Measurements from ENCODE around the gene HECTD4.
"Not testable (repeated sequence)": the region's sequence is repeated elsewhere in the genome, so short reads cannot be mapped to it uniquely, and the experiment has no call there.

Gene HECTD4

GRCh38 chr12:112406519-112407488, 24.6 kb upstream of the HECTD4 start:
- no peak for DNase-seq (ENCODE audit: low read depth)

- no peak for DNase-seq (ENCODE audit: low read depth)
Observed at GRCh38 chr12:112401903-112402498, 19.8 kb upstream of the HECTD4 start.

- DNase-seq (ENCODE audit: low read depth) = no peak
Observed at GRCh38 chr12:112401054-112401453, 18.8 kb upstream of the HECTD4 start.

GRCh38 chr12:112393328-112393727, 11.1 kb upstream of the HECTD4 start:
- no peak for DNase-seq (ENCODE audit: low read depth)

- DNase-seq (ENCODE audit: low read depth) = not testable (repeated sequence)
Observed at GRCh38 chr12:112389922-112390654, 7.9 kb upstream of the HECTD4 start.

- no peak for DNase-seq (ENCODE audit: low read depth)
Observed at GRCh38 chr12:112389228-112389627, 7.0 kb upstream of the HECTD4 start.

GRCh38 chr12:112386726-112387125, 4.5 kb upstream of the HECTD4 start:
- no peak for DNase-seq (ENCODE audit: low read depth)

- no peak for DNase-seq (ENCODE audit: low read depth)
Observed at GRCh38 chr12:112382866-112383265, 635 bp upstream of the HECTD4 start.

- DNase-seq (ENCODE audit: low read depth) = no peak
Observed at GRCh38 chr12:112381406-112381882, 787 bp downstream of the HECTD4 start.

GRCh38 chr12:112380663-112381405, 1.4 kb downstream of the HECTD4 start:
- DNase-seq (ENCODE audit: low read depth) = no peak

- DNase-seq (ENCODE audit: low read depth) = no peak
Observed at GRCh38 chr12:112375105-112375504, 7.1 kb downstream of the HECTD4 start.

- DNase-seq (ENCODE audit: low read depth) = no peak
Observed at GRCh38 chr12:112374166-112374740, 8.0 kb downstream of the HECTD4 start.

- DNase-seq (ENCODE audit: low read depth) = no peak
Observed at GRCh38 chr12:112370868-112371510, 11.2 kb downstream of the HECTD4 start.

GRCh38 chr12:112370199-112370598, 12.0 kb downstream of the HECTD4 start:
- DNase-seq (ENCODE audit: low read depth) = no peak

GRCh38 chr12:112368856-112369255, 13.4 kb downstream of the HECTD4 start:
- no peak for DNase-seq (ENCODE audit: low read depth)

- DNase-seq (ENCODE audit: low read depth) = no peak
Observed at GRCh38 chr12:112367965-112368364, 14.3 kb downstream of the HECTD4 start.

- DNase-seq (ENCODE audit: low read depth) = no peak
Observed at GRCh38 chr12:112362310-112362709, 19.9 kb downstream of the HECTD4 start.

GRCh38 chr12:112361271-112361670, 21.0 kb downstream of the HECTD4 start:
- no peak for DNase-seq (ENCODE audit: low read depth)

- DNase-seq (ENCODE audit: low read depth) = no peak
Observed at GRCh38 chr12:112359290-112359689, 22.9 kb downstream of the HECTD4 start.

GRCh38 chr12:112357214-112357613, 25.0 kb downstream of the HECTD4 start:
- DNase-seq (ENCODE audit: low read depth) = no peak

GRCh38 chr12:112354399-112354798, 27.8 kb downstream of the HECTD4 start:
- DNase-seq (ENCODE audit: low read depth) = no peak

Measured in GM04504 (cell line).